ENCODE results near the gene FAHD2A.

Gene FAHD2A

DNA sequence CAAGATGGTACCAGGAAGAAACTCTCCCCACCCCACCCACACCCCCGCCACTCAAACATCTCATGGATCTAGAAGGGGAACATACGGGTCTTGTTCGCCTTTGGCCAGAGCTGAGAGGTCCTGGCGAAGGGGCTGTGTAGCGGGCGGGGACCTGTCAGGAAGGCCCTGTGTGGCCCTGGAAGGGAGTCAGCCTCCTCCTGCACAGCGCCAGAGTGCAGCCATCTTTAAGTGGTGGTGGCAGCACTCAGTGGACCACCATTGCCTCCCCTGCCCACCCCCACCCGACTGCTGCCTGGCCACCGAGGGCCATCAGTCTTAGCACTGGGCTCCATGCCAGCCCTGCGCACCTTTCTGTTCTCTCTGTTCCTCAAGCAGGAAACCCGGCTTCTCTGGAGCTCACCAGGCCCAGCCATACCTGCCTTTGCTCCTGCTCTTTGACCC lies 11.6 kb upstream of the FAHD2A start:
- in situ Hi-C loops (cut with HindIII; ENCODE audit: low pct_ligation_motif_present, low sequenced_read_pairs): no loop called here
- no peaks in the 10 kb centered on the region for H3K36me3 ChIP-seq (replicated peaks)
- no peak for DNase-seq
- no peak overlapping the region for H3K27ac ChIP-seq
- no peak overlapping the region for H3K4me3 ChIP-seq (ENCODE audit: low read depth, low read length)
- TF ChIP-seq, protein P1, sequence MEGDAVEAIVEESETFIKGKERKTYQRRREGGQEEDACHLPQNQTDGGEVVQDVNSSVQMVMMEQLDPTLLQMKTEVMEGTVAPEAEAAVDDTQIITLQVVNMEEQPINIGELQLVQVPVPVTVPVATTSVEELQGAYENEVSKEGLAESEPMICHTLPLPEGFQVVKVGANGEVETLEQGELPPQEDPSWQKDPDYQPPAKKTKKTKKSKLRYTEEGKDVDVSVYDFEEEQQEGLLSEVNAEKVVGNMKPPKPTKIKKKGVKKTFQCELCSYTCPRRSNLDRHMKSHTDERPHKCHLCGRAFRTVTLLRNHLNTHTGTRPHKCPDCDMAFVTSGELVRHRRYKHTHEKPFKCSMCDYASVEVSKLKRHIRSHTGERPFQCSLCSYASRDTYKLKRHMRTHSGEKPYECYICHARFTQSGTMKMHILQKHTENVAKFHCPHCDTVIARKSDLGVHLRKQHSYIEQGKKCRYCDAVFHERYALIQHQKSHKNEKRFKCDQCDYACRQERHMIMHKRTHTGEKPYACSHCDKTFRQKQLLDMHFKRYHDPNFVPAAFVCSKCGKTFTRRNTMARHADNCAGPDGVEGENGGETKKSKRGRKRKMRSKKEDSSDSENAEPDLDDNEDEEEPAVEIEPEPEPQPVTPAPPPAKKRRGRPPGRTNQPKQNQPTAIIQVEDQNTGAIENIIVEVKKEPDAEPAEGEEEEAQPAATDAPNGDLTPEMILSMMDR (IDR thresholded peaks at IDR 0.05; ENCODE audit: low read depth, low read length, missing control alignments): no peak
- H3K27me3 ChIP-seq (replicated peaks): no peaks in the 10 kb centered on the region

DNA sequence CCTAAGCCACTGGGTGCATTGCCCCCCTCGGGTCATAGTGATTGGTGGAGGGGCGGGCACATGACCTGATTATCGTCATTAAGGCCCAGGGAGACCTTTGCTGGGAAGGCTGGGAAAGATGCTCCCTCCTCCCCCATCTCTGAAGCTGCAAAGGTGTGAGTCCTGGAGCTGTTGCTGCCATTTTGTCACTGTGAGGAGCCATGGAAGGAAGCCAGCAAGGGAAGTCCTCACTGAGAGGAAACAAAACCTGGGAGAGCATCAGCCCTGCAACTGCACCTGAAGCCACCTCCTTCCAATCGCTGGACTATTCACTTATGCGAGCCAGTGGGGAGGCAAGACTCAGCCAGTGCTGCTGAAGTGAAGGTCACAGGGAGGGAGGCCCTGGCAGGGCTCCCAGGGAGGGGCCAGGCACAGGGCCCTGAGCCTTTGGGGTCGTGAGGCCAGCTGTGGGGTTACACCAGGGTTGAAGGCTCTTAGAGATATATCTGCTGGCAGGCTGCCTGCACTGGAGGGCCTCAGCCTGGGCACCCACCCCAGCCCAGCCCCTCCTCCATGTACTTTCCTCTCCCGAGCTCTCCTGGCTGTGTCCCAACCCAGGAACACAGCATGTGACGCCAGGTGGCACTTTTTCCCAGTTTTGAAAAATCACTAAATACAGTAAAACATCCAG lies 10.7 kb upstream of the FAHD2A start:
- TF ChIP-seq, protein P1 (IDR thresholded peaks at IDR 0.05; ENCODE audit: low read depth, low read length, missing control alignments): no peak
- in situ Hi-C loops (cut with HindIII; ENCODE audit: low pct_ligation_motif_present, low sequenced_read_pairs): no loop called here
- no peaks in the 10 kb centered on the region for H3K27me3 ChIP-seq (replicated peaks)
- DNase-seq: no peak
- no peak overlapping the region for H3K27ac ChIP-seq
- H3K36me3 ChIP-seq (replicated peaks): no peaks in the 10 kb centered on the region
- no peak overlapping the region for H3K4me3 ChIP-seq (ENCODE audit: low read depth, low read length)

DNA sequence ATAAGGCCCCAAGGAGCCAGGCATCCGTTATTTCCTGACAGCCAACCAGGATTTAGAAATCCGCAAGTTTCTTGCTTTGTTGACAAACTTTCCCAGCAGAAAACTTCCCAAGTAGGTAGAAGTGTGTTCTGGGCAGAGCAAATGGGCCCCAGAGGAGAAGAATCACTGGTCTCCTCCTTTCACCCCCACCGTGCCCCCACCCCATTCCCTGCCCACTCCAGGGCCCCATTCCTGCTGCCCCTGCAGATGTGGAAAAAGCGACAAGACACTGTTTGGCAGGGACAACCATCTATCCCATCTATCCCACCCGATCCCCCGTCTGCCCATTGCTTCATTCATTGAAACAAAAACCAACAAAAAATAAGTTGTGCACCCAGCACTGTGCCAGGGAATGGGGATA lies 10.2 kb upstream of the FAHD2A start:
- Histone ChIP-seq H3K27ac (no peak overlapping the region), H3K27me3 (replicated peaks) (no peaks in the 10 kb centered on the region), H3K36me3 (replicated peaks) (no peaks in the 10 kb centered on the region), H3K4me3 (ENCODE audit: low read depth, low read length) (no peak overlapping the region)
- no peak for DNase-seq
- TF ChIP-seq, protein P1 (IDR thresholded peaks at IDR 0.05; ENCODE audit: low read depth, low read length, missing control alignments): no peak
- in situ Hi-C loops (cut with HindIII; ENCODE audit: low pct_ligation_motif_present, low sequenced_read_pairs): no loop called here

DNA sequence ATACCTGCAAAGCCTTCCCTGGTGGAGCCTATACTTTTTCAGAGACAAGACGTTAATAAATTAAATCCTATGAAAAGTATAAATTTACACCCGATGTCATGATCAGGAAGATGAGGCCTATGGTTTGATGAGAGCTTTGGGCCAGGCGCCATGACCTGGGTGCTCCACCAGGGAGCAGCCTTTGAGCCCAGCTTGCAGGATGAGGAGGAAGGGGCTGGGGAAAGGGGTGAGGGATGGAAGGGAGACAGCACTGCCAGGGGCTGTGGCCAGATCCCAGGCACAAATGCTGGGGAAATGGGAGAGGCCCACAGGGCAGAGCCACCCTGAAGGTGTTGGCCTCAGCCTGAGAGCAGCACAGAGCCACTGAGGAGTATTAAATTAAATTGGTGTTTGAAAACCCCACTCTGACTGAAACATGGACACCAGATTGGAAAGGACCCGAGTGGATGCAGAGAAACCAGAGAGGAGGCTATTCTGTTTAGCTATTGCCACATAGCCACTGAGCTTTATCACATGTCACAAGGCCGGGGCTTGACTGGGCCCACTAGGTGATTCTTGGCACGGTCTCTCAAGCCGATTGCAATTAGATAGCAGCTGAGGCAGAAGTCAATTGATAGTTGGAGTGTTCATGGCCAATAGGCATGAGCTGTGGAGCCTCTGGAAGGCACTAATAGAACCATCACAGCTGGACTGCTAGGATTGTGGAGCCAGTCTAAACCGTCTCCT lies 9.6 kb upstream of the FAHD2A start:
- no peak for DNase-seq
- Histone ChIP-seq H3K27me3 (replicated peaks) (no peaks in the 10 kb centered on the region), H3K4me3 (ENCODE audit: low read depth, low read length) (no peak overlapping the region), H3K27ac (no peak overlapping the region), H3K36me3 (replicated peaks) (no peaks in the 10 kb centered on the region)
- TF ChIP-seq, protein P1 (IDR thresholded peaks at IDR 0.05; ENCODE audit: low read depth, low read length, missing control alignments): peak; percentile 51
- in situ Hi-C loops (cut with HindIII; ENCODE audit: low pct_ligation_motif_present, low sequenced_read_pairs): no loop called here

DNA sequence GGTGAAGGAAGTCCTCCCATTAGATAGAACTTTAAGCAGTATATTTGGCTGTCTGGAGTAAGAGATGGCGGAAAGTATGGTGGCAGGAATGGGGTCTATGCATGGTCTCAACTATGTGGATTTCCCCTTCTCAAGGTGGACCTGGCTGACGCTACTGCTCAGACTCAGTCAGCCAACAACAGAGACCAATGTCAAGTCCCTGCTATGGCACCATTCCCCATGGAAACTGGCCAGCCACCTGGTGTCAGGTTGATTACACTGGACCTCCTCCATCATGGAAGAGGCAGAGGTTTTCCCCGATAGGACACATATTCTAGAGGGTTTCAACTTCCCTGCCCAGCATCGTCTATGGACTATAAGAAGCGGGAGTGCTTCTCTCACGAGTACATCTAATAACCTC lies 8.6 kb upstream of the FAHD2A start:
- TF ChIP-seq, protein P1 (IDR thresholded peaks at IDR 0.05; ENCODE audit: low read depth, low read length, missing control alignments): no peak
- no peaks in the 10 kb centered on the region for H3K36me3 ChIP-seq (replicated peaks)
- in situ Hi-C loops (cut with HindIII; ENCODE audit: low pct_ligation_motif_present, low sequenced_read_pairs): no loop called here
- H3K27me3 ChIP-seq (replicated peaks): no peaks in the 10 kb centered on the region
- H3K27ac ChIP-seq: no peak overlapping the region
- no peak overlapping the region for H3K4me3 ChIP-seq (ENCODE audit: low read depth, low read length)
- DNase-seq: no peak
